NT2/D1 (cell line): ENCODE results near the gene SMARCB1.

Experiments
- SUZ12 ChIP-seq: IDR thresholded peaks from 2 replicates; pipeline ENCODE4 v1.6.1; 2011; ENCODE audit not compliant: insufficient read length, insufficient read depth; ENCODE audit errors: extremely low read depth
- YY1 ChIP-seq: IDR thresholded peaks from 2 replicates; pipeline ENCODE4 v1.6.1; 2011; ENCODE audit not compliant: insufficient read length, insufficient read depth
- ZNF274 ChIP-seq: IDR thresholded peaks from 2 replicates; pipeline ENCODE4 v1.6.1; 2011; ENCODE audit warnings: mild to moderate bottlenecking, low read depth, low read length

- TF ChIP-seq YY1 (no peak), SUZ12 (no peak), ZNF274 (no peak)
Observed at GRCh38 chr22:23801238-23801821, 14.6 kb downstream of the SMARCB1 start.
